GM12873 (cell line): ENCODE measurements around the gene GLI3.

Experiments
- TF ChIP-seq, protein P1 (sequence below): IDR thresholded peaks from 2 replicates; pipeline ENCODE4 v1.5.1; 2012; ENCODE audit warnings: low read depth, mild to moderate bottlenecking, moderate library complexity, low read length, control low read depth; ENCODE audit not compliant: insufficient read depth; ENCODE audit errors: missing control alignments

GLI3 gene

DNA sequence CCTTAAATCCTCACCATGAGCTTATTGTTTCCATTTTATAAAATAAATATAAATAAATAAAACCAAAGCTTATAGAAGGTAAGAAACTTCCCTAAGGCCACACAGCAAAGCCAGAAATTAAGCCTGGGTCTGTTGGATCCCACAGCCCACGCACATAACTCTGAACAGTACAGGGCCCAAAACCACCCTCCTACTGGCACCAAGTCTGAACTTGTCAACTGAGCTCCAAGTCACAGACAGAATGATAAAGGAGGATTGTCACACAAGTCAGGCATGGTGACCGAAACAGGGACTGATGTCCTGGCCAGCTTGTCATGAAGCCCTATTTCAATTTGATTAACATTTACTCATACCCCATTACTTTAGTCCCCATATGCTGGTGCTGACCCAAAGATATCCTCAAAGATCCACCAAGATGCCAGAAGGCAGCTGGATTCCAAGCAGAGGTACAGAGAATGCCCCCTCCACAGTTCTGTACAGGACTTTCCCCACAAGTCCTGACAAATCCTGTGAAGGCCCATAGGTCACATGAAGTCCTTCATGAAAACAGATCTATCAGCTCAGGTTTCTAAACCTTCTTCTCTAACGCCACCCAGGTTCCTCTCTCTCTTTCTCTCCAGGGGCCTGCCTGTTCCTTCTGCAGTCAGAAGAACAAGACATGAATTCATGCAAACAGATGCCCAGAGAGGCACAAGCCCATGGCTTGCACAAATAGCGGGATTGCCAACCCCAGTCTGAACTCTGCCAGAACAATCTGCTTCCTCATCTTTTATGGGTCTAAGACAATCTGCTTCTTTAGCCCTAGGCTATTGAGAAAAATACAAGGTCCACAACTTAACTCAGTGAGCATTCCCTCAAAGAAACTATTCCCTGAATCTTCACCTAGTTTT, 60.9 kb downstream of the GLI3 start:
- TF ChIP-seq, protein P1, sequence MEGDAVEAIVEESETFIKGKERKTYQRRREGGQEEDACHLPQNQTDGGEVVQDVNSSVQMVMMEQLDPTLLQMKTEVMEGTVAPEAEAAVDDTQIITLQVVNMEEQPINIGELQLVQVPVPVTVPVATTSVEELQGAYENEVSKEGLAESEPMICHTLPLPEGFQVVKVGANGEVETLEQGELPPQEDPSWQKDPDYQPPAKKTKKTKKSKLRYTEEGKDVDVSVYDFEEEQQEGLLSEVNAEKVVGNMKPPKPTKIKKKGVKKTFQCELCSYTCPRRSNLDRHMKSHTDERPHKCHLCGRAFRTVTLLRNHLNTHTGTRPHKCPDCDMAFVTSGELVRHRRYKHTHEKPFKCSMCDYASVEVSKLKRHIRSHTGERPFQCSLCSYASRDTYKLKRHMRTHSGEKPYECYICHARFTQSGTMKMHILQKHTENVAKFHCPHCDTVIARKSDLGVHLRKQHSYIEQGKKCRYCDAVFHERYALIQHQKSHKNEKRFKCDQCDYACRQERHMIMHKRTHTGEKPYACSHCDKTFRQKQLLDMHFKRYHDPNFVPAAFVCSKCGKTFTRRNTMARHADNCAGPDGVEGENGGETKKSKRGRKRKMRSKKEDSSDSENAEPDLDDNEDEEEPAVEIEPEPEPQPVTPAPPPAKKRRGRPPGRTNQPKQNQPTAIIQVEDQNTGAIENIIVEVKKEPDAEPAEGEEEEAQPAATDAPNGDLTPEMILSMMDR = no peak

DNA sequence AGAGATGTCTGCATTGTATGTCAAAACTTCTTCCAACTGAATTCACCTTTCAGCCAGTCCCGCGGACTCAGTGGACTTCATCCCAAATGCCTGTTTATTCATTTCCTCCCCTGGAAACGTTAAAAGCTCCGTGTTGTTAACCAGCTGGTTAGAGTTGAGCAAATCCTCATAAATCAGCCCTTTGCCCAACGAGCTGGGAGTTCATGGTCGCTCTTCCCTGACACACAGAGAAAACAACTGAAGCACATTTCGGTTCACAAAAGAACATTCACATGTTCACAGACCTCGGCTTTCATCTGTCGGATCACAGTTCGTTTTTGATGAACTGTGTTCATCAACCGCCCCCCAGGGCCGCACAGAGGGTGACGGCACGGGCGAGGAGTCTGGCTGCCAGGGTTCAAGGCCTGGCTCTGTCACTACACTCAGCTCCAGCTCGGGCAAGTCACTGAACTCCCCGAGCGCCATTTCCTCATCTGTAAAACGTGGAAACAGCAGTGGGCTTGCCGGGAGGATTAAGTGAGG, 62.6 kb downstream of the GLI3 start:
- TF ChIP-seq, protein P1 = no peak

DNA sequence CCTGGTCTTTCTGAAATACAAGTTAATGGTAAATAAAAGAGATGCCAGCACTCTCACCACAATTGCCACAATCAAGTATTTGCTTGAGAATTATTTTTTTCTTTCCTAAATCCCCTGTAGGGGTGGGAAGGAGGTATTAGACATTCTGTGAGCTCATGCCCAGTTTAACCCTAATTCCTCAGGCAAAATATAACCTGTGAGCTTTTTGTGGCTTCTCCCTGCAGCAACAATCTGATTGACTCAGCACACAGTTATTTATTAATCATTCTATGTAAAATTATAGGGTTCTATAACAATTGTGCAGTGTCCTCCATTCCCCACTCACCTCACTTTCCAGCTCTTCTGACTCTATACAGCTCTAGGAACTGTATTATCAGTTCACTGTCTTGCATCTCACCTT, 66.3 kb downstream of the GLI3 start:
- TF ChIP-seq, protein P1 = no peak

DNA sequence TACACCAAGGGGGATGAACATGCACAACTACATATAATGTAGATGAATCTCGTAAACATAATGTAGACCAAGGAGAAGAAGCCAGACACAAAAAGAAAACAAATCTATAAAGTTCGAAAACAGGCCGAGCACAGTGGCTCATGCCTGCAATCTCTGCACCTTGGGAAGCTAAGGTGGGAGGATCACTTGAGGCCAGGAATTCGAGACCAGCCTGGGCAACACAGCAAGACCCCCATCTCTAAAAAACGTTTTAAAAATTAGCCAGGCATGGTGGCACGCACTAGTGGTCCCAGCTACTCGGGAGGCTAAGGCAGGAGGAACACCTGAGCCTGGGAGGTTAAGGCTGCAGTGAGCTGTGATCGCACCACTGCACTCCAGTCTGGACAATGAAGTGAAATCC, 68.5 kb downstream of the GLI3 start:
- TF ChIP-seq, protein P1 = no peak

DNA sequence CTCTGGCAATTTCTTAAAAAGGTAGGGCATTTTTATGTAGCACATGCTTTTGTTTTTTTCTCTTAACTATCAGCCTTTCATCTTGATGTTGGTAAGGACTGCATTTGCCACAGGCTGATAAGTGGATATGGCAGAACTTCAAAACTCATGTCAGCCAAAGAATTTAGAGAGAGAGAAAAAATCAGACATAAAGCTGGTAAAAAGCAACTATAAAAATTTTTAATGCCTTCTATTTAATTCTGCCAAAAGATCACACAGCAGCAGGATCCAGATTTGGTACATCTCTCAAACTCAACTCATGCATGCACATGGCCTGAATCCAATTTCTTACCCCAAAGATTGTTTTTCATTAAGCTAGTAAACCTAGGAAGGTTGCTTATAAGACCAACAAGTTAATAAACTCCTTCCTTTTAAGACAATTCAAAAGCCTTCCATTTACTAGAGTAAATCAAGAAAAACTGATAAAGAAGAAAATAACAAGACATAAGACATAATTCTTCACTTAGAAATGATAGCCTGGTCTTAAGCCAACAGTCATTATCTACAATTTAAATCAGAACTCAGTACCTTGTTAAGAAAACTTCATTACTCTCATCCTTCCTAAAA, 69.3 kb downstream of the GLI3 start:
- TF ChIP-seq, protein P1 = no peak

DNA sequence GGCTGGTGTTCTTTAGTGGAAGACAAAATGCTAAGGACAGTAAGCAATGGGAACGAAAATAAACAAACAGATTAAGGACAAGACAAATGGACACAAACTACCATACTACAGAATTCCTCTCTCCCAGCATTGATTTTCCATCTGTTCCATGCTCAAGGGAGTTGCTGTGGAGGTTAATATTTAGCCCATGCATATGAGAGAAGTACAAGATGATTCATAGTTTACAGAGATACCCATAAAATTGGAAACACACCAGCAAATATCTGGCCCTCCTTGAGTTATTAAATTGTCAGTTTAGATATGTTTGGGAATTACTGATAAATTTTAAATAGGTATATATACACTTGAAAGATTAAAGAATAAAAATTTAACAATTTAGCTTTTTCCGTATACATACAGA, 69.8 kb downstream of the GLI3 start:
- TF ChIP-seq, protein P1 = no peak

DNA sequence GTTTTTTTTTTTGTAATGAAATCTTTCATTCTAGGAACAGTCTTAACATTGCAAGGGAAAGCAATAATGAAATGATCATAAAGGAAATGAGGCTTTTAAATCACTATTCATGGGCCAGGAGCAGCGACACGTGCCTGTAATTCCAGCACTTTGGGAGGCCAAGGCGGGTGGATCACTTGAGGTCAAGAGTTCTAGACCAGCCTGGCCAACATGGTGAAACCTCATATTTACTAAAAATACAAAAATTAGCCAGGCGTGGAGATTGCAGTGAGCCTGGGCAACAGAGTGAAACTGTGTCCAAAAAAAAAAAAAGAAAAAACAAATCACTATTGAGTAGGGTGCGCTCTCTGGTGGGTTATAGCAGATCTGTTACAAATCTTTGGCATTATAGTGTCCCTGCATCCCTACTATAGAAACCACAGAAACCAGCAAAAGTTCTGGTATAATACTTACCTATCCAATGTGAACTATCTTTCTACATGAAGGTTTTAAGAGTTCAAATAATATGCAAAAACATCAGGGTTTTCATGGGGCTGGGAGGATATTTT, 72.1 kb downstream of the GLI3 start:
- TF ChIP-seq, protein P1 = no peak
